ENCODE measurements around the gene SEMA5A.

DNA sequence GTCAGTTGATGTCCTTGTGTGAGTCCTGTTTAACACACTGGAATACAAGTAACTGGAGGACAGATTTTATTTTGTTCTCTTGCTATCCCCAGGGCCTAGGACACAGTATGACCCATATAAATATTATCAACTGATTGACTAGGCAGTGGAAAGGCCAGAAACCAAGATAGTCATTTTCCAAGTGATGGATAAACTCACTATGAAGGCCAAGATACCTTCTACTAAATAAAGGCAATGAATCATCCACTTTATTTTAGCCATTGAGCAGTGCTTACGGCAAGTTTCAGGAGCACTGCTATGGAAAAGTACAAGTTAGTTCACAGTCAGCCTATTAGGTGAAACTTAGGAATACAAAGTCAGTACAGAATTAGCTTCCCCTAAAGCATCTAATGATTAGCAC lies 153.2 kb downstream of the SEMA5A start:
- TF ChIP-seq, protein P1, sequence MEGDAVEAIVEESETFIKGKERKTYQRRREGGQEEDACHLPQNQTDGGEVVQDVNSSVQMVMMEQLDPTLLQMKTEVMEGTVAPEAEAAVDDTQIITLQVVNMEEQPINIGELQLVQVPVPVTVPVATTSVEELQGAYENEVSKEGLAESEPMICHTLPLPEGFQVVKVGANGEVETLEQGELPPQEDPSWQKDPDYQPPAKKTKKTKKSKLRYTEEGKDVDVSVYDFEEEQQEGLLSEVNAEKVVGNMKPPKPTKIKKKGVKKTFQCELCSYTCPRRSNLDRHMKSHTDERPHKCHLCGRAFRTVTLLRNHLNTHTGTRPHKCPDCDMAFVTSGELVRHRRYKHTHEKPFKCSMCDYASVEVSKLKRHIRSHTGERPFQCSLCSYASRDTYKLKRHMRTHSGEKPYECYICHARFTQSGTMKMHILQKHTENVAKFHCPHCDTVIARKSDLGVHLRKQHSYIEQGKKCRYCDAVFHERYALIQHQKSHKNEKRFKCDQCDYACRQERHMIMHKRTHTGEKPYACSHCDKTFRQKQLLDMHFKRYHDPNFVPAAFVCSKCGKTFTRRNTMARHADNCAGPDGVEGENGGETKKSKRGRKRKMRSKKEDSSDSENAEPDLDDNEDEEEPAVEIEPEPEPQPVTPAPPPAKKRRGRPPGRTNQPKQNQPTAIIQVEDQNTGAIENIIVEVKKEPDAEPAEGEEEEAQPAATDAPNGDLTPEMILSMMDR (IDR thresholded peaks at IDR 0.05; ENCODE audit: low read length) = no peak
- no peak for TF ChIP-seq EZH2 (optimal IDR thresholded peaks at IDR 0.05; ENCODE audit: low read depth, low read length)

All from MM.1S (cell line).